T-helper 17 cell (primary cell): ENCODE results near the gene SQSTM1. TPM values are rescaled to one million over a fixed set of nuclear protein-coding genes. Genes with fewer than 3 reads are reported as not detected.

Source experiments
- ATAC-seq: fragments of 150-1000 bp; cut with Tn5 transposase; 2 replicates; pipeline ENCODE4 v1.10.0; 2021; ENCODE audit warnings: mild to moderate bottlenecking, moderate library complexity
- DNase-seq, 3 donors: peaks; one replicate each; pipeline versions ENCODE4 v3.0.0 to v3.0.0-alpha.2; 2020 to 2021
- H3K9me3 ChIP-seq: one replicate; pipeline ENCODE4 v1.7.0; 2013; ENCODE audit warnings: low read length, mild to moderate bottlenecking; ENCODE audit not compliant: control insufficient read depth, poor library complexity, severe bottlenecking
- H3K27ac Mint-ChIP-seq: one replicate; pipeline ENCODE4 v1.8.0; 2022; ENCODE audit warnings: mild to moderate bottlenecking, moderate library complexity, mixed read lengths
- H3K27me3 Mint-ChIP-seq: one replicate; pipeline ENCODE4 v1.8.0; 2022; ENCODE audit warnings: mixed read lengths
- H3K36me3 Mint-ChIP-seq: one replicate; pipeline ENCODE4 v1.8.0; 2022; ENCODE audit warnings: low read depth, mixed read lengths
- H3K4me1 Mint-ChIP-seq: one replicate; pipeline ENCODE4 v1.8.0; 2022; ENCODE audit warnings: mild to moderate bottlenecking, mixed read lengths
- H3K4me3 Mint-ChIP-seq: one replicate; pipeline ENCODE4 v1.8.0; 2022; ENCODE audit warnings: mild to moderate bottlenecking, moderate library complexity, mixed read lengths
- total RNA-seq, 4 donors: library from RNA in 2 of 4; stranded (reverse) in 2 of 4; gene quantifications; one replicate each; pipeline ENCODE4 v1.2.3 and lab custom pipeline; 2022 to 2026

Gene SQSTM1
- total RNA-seq, 2 donors from 2014 or later: 446 to 548 TPM

DNA sequence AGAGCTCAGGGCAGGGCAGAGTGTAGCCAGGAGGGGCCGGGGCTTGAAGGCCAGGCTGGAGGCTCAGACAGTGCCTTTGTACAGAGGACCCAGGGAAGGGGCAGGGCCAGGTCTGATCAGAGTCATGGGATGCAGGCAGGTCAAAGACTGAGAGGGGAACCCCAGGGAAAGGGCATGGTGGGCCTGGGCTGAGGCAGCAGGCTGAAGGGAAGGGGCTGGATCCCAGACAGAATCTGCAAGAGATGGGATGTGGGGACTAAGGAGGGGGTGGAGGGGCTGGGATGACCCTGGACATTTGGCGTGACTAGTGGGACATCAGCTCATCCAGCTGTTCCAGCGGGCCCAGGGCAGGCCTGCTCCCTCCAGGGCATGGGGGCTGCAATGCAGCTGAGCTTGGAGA is 53.4 kb downstream of the SQSTM1 start:
- H3K27me3 Mint-ChIP-seq: no peaks in the 10 kb centered on the region
- H3K27ac Mint-ChIP-seq: no peak overlapping the region
- H3K4me1 Mint-ChIP-seq: peaks cover 5% of the 10 kb centered on the region
- H3K9me3 ChIP-seq: no peaks in the 10 kb centered on the region
- no peak for DNase-seq
- H3K4me3 Mint-ChIP-seq: no peak overlapping the region
- H3K36me3 Mint-ChIP-seq: peaks cover 6% of the 10 kb centered on the region
- no peak for ATAC-seq

DNA sequence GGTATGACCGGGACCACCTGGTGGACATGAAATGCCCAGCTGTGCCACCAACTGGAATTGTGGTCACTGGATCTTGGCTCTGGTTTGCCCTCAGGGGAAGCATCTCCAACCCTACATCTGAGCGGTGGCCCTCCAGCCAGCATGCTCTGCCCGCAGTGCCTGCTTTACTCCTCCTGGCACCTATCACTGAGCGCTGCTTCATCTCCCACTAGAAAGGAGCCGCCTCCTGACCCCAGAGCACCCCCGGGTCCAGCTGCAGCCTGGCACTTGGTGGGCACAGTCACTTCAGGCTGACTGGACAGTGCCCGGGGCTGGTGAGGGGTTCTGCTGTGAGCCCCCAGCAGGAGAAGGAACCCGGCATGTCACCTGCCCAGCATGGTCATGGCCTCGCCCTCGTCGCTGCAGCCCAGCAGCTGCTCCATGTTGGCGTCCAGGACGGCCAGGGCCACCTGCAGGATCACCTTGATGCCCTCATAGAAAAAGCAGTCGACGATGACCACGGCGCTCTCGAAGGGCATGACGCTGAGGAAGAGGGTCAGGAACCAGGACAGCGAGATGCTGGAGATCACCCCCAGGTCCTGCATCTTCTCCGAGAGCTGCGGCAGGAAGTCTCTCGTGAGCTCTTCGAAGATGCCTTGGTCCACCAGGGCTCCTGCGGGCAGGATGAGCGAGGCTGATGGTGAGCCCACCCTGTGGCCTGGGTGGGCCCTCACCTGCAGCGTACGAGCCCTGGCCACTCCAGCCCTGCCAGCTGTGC is 54.0 kb downstream of the SQSTM1 start:
- H3K36me3 Mint-ChIP-seq: peaks cover 6% of the 10 kb centered on the region
- ATAC-seq (no peak), DNase-seq (no peak)
- H3K27ac Mint-ChIP-seq: no peak overlapping the region
- H3K27me3 Mint-ChIP-seq: no peaks in the 10 kb centered on the region
- peaks cover 5% of the 10 kb centered on the region for H3K4me1 Mint-ChIP-seq
- H3K9me3 ChIP-seq: no peaks in the 10 kb centered on the region
- H3K4me3 Mint-ChIP-seq: no peak overlapping the region

DNA sequence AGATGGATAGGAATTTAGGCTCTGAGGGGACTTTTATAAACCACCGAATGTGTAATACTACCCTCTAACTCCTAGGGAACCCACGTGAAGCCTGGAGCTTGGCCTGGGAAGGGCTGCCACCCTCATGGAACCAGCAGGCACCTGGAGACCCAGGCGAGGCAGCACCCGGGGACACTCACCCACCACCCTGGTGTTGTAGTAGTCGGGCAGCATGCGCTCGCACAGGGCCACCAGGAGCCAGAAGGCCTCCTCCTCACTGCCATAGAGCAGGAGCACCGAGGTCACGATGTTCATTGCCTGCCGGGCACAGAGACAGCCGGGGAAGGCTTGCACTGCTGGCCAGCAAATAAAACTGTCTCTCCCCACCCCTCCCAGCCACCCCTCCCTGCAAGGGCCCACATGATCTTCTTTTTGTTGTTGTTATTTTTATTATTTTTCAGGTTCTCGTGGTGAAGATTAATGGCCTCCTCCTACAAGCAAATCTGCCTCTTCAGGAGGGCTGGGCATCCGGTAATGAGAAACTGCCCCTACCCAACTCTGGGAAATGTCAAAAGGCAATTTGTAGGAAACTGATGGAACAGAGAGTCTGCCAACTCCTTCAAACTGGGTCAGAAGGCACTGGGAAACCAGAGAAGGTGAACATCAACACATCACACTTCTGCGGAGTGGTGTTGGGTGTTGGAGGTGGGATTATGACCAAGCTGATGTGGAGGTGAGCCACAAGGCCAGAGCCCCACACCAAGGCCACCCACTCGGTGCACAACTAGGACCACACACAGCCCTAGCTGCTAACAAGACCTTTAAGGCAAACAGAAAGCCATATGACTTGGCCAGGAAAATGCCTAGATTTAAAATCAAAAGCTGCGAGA is 55.3 kb downstream of the SQSTM1 start:
- no peak for DNase-seq
- H3K4me3 Mint-ChIP-seq: no peak overlapping the region
- H3K4me1 Mint-ChIP-seq: peaks cover 5% of the 10 kb centered on the region
- peak overlapping the region; percentile 59 for H3K27ac Mint-ChIP-seq
- no peaks in the 10 kb centered on the region for H3K27me3 Mint-ChIP-seq
- no peaks in the 10 kb centered on the region for H3K9me3 ChIP-seq
- H3K36me3 Mint-ChIP-seq: peaks cover 6% of the 10 kb centered on the region
- ATAC-seq: no peak

DNA sequence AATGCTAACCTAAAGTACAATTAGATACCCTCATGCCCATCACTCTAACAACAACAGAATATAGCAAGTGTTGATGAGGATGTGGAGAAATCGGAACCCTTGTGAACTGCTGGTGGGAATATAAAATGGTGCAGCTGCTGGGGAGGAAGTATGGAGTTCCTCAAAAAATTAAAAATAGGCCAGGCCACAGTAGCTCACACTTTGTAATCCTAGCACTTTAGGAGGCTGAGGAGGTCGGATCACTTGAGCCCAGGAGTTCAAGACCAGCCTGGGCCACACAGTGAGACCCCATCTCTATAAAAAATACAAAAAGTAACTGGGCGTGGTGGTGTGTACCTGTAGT is 55.9 kb downstream of the SQSTM1 start:
- no peaks in the 10 kb centered on the region for H3K9me3 ChIP-seq
- DNase-seq: no peak
- peaks cover 6% of the 10 kb centered on the region for H3K36me3 Mint-ChIP-seq
- H3K4me1 Mint-ChIP-seq: peaks cover 5% of the 10 kb centered on the region
- H3K27me3 Mint-ChIP-seq: no peaks in the 10 kb centered on the region
- ATAC-seq: no peak
- peak overlapping the region; percentile 59 for H3K27ac Mint-ChIP-seq
- no peak overlapping the region for H3K4me3 Mint-ChIP-seq

DNA sequence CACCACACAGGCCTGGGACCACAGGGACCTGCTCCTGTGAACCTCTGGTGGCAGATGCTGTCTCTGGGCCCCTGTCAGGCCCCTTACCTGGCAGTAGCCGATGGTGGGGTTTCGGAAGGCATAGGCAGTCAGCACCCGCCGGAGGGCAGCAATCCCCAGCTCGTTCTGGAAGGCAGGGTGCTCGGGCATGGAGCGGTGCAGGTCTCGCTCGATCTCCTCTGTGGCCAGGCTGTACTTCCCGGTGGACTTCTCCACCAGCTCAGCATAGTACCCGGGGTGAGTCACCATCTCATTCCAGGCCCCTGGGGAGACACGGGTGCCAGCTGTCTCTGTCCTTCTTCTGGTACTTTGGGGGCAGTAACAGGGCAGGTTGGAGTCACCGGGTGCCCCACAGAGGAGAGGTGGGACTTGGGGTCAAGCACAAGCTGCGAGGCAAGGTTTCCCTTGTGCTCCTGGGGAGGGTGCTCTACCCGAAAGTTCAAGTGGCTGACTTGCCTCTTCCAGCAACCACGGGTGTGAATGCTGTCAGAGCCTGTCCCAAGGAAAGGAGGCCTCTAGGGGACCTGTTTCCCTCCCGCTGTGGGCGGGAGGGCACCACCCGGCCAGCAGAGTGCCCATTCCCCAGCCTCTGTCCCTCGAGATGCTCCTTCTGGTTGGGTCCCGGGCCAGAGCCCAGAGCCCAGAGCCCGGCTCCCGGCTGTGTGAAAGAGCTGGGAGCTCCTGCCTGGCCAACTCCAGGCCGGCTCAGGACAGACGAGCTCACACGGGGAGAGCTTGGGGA is 57.7 kb downstream of the SQSTM1 start:
- ATAC-seq (no peak), DNase-seq (no peak)
- no peak overlapping the region for H3K27ac Mint-ChIP-seq
- peaks cover 5% of the 10 kb centered on the region for H3K4me1 Mint-ChIP-seq
- no peak overlapping the region for H3K4me3 Mint-ChIP-seq
- no peaks in the 10 kb centered on the region for H3K27me3 Mint-ChIP-seq
- peaks cover 8% of the 10 kb centered on the region for H3K36me3 Mint-ChIP-seq
- H3K9me3 ChIP-seq: no peaks in the 10 kb centered on the region

DNA sequence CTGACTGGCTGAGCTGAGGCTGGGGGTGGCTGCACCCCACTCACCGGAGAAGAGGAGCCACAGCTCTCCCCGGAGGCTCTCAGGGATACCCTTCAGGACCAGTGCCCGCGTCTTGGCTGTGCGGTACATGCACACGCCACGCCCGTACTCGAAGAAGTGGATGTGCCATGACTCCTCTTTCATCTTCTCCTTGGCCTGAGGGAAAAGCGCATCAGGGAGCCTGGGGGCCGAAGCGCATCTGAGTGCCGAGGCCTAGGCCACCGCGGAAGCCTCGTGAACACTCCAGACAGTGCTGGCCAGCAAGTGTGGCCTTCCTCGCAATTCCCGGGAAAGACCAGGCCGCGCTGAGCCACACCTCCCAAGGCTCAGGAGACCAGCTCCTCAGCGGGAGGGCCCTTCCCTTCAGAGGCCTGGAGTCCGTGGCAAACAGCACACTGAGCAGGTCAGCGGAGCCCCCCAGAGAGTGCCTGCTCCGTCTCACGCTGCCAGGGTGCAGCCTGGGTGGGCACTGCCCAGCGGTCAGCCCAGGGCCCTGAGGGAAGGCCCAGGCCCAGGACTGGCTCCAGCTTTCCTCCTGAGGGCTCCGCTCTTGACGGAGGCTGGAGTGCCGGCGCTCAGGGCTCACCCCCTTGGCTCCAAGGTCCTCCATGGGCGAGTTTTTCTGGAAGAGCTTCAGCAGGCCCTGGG is 58.4 kb downstream of the SQSTM1 start:
- H3K4me3 Mint-ChIP-seq: no peak overlapping the region
- H3K4me1 Mint-ChIP-seq: peaks cover 5% of the 10 kb centered on the region
- peaks cover 9% of the 10 kb centered on the region for H3K36me3 Mint-ChIP-seq
- no peaks in the 10 kb centered on the region for H3K9me3 ChIP-seq
- no peak overlapping the region for H3K27ac Mint-ChIP-seq
- ATAC-seq (no peak), DNase-seq (no peak)
- no peaks in the 10 kb centered on the region for H3K27me3 Mint-ChIP-seq

DNA sequence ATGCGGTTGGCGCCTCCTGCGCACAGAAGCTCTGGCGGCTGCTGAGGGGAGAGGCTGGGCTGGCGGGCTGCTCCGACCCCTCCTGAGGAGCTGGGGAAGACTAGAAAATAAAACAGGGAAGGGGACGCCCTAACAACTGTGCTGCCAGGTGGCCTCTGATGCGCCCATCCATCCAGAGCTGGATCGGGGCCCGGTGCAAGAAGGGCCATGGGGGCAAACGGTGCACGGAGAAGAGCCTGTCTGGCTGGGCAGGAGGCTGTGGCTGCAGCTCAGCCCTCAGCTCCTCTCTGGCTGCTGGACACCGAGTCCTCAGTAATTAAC is 58.9 kb downstream of the SQSTM1 start:
- Mint-ChIP-seq H3K4me3 (no peak overlapping the region), H3K36me3 (peaks cover 9% of the 10 kb centered on the region), H3K4me1 (peaks cover 5% of the 10 kb centered on the region), H3K27me3 (no peaks in the 10 kb centered on the region), H3K27ac (no peak overlapping the region)
- no peak for DNase-seq
- H3K9me3 ChIP-seq: no peaks in the 10 kb centered on the region
- no peak for ATAC-seq

DNA sequence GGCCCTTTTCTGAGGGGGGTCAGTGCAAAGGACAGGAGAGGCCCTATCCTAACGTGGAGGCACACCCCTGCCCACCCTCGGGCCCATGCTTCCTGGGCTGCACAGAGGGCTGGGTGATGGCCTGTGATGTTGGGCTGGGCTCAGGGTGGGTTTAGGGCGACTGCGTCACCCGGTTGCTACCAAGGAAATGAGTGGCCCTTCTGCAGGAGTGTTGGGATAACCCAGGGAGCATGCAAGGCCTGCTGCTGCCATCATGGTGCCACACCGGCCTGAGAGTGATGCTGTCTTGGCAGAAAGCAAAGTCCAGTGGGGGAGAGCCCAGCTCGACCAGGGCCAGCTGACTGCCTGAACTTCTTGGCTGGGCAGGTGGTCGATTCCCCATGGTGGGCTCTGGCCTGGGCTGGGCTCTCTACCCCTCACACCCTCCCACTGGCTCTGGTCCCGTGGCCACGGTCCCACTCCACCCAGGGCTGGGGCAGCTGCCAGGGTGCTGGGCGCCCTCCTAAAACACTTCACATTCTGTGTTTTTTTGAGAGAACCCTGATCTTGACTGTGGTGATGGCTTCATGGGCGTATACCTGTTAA is 59.5 kb downstream of the SQSTM1 start:
- DNase-seq (no peak), ATAC-seq (no peak)
- Mint-ChIP-seq H3K27ac (no peak overlapping the region), H3K36me3 (peaks cover 9% of the 10 kb centered on the region), H3K27me3 (no peaks in the 10 kb centered on the region), H3K4me3 (no peak overlapping the region), H3K4me1 (peaks cover 5% of the 10 kb centered on the region)
- no peaks in the 10 kb centered on the region for H3K9me3 ChIP-seq

DNA sequence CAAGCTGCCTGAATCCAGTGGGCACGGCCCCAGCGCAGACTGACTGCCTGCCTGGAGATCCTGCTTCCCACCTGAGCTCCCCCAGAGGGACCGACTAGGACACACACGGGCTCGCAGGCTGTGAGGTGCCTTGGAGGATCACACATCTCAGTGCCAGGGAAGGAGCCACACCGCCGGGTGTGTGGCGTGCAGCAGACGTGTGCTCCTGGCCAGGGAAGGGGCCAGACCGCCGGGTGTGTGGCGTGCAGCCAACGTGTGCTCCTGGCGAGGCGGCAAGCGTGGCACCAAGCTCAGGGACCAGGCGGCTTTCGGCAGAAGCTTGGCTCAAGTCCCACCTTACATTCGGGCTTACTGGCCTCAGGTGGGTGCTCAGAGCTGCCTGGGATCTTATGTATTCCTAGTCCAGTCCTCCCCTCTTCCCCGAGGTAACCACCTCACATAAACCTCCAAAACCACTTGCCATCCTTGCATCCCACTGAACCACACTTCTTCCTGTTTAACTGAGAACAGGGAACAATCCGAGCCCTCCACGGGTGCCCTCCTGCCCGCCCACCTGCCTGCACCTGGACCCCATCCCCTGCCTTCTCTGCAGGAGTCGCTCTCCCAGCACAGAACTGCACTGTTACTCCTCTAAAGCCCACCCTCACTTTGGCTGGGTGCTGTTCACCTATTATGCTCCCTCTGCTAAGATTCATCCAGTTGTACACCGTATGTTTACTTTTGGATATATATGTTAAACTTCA is 60.3 kb downstream of the SQSTM1 start:
- Mint-ChIP-seq H3K36me3 (peaks cover 11% of the 10 kb centered on the region), H3K4me1 (peaks cover 5% of the 10 kb centered on the region), H3K27me3 (no peaks in the 10 kb centered on the region), H3K27ac (no peak overlapping the region), H3K4me3 (no peak overlapping the region)
- no peaks in the 10 kb centered on the region for H3K9me3 ChIP-seq
- DNase-seq: no peak
- ATAC-seq: no peak

DNA sequence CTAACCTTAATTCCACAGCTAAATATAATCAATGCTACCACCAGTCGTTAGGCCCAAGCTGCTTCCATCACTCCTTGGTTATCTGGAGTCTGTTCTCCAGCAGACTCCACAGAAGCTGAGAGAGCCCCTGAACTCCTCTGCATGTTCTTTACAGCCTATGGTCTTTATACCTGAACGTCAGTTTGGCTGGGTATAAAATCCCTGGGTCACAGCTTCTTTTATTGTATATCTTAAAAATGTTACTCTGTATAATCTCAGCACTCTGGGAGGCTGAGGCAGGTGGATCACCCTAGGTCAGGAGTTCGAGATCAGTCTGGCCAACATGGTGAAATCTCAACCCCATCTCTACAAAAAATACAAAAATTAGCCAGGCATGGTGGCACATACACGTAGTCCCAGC is 61.6 kb downstream of the SQSTM1 start:
- Mint-ChIP-seq H3K4me3 (no peak overlapping the region), H3K27ac (no peak overlapping the region), H3K27me3 (no peaks in the 10 kb centered on the region), H3K36me3 (peaks cover 12% of the 10 kb centered on the region), H3K4me1 (peaks cover 5% of the 10 kb centered on the region)
- DNase-seq: no peak
- ATAC-seq: no peak
- no peaks in the 10 kb centered on the region for H3K9me3 ChIP-seq

DNA sequence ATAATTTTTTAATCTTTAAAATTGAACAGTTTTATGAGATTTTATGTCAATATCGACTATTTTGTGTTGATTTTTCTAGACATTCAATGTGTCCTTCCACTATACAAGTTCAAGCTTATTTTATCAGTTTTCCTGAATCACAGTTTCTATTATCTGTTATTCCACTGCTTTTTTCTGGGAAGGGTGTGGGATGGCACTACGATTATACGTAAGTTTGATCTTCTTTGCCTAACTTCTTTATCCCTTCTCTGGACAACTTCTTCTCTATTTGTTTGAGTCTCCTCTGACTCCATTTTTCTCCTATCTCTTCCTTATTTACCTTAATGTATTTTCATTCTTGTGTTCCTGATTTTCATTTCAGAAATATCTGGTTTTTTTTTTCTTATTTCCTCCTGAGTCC is 62.5 kb downstream of the SQSTM1 start:
- Mint-ChIP-seq H3K27ac (no peak overlapping the region), H3K27me3 (no peaks in the 10 kb centered on the region), H3K36me3 (peaks cover 6% of the 10 kb centered on the region), H3K4me1 (no peaks in the 10 kb centered on the region), H3K4me3 (no peak overlapping the region)
- DNase-seq: no peak
- H3K9me3 ChIP-seq: no peaks in the 10 kb centered on the region
- no peak for ATAC-seq

DNA sequence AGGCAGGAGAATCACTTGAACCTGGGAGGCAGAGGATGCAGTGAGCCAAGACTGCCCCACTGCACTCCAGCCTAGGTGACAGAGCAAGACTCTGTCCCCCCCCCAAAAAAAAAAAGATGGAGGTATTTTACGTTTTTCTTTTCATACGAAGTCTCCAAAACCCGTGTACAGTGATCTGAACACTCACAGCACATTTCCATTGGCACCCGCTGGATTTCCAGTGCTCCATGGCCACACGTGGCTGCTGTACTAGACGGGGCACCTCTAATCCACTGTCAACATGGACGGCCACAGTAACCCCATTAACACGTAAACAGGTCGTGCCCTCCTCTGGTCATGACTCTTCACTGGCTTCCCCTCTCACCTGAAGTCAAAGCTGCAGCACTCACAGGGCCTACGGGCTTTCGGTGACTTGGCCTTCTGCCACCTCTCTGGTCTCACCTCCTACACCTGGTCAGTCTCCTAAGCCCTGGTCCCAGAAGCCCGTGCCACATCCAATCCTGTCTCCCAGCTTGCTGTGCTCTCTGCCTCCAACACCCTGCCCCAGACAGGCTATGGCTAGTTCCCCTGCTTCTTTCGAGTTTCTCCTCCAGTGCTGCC is 64.9 kb downstream of the SQSTM1 start:
- peaks cover 3% of the 10 kb centered on the region for H3K4me1 Mint-ChIP-seq
- no peaks in the 10 kb centered on the region for H3K27me3 Mint-ChIP-seq
- H3K4me3 Mint-ChIP-seq: no peak overlapping the region
- ATAC-seq (no peak), DNase-seq (no peak)
- no peak overlapping the region for H3K27ac Mint-ChIP-seq
- H3K9me3 ChIP-seq: no peaks in the 10 kb centered on the region
- peaks cover 12% of the 10 kb centered on the region for H3K36me3 Mint-ChIP-seq
